C1 segment of cervical spinal cord (tissue), 14 donors: Measurements from ENCODE around the gene HDAC9.

Experiments
- DNase-seq, 14 donors: peaks; one replicate each; lab custom pipeline; 2025; lab: John Stamatoyannopoulos, UW

Gene HDAC9

GRCh38 chr7:18786196-18786727 is 290.7 kb downstream of the HDAC9 start:
- DNase-seq: no peak

GRCh38 chr7:18786796-18787195 is 291.2 kb downstream of the HDAC9 start:
- DNase-seq: no peak

GRCh38 chr7:18788026-18788425 is 292.5 kb downstream of the HDAC9 start:
- DNase-seq: no peak

- no peak for DNase-seq
Observed at GRCh38 chr7:18792871-18793595, 297.5 kb downstream of the HDAC9 start.

- DNase-seq: no peak
Observed at GRCh38 chr7:18796216-18796615, 300.7 kb downstream of the HDAC9 start.

GRCh38 chr7:18798088-18798906 is 302.7 kb downstream of the HDAC9 start:
- no peak for DNase-seq

- DNase-seq: no peak
Observed at GRCh38 chr7:18799899-18800298, 304.4 kb downstream of the HDAC9 start.

- no peak for DNase-seq
Observed at GRCh38 chr7:18803923-18804322, 308.4 kb downstream of the HDAC9 start.

GRCh38 chr7:18806177-18806576 is 310.6 kb downstream of the HDAC9 start:
- no peak for DNase-seq

- no peak for DNase-seq
Observed at GRCh38 chr7:18808026-18808425, 312.5 kb downstream of the HDAC9 start.

- DNase-seq: no peak
Observed at GRCh38 chr7:18815261-18815960, 319.9 kb downstream of the HDAC9 start.

GRCh38 chr7:18820981-18821380 is 325.4 kb downstream of the HDAC9 start:
- DNase-seq: no peak

GRCh38 chr7:18821554-18821953 is 326.0 kb downstream of the HDAC9 start:
- no peak for DNase-seq

- no peak for DNase-seq
Observed at GRCh38 chr7:18824157-18824556, 328.6 kb downstream of the HDAC9 start.

- no peak for DNase-seq
Observed at GRCh38 chr7:18828260-18828993, 332.9 kb downstream of the HDAC9 start.

- DNase-seq: no peak
Observed at GRCh38 chr7:18828994-18829857, 333.7 kb downstream of the HDAC9 start.

GRCh38 chr7:18829858-18830285 is 334.3 kb downstream of the HDAC9 start:
- no peak for DNase-seq

- no peak for DNase-seq
Observed at GRCh38 chr7:18831419-18831818, 335.9 kb downstream of the HDAC9 start.

GRCh38 chr7:18831943-18832342 is 336.4 kb downstream of the HDAC9 start:
- DNase-seq: no peak

GRCh38 chr7:18834577-18834976 is 339.0 kb downstream of the HDAC9 start:
- DNase-seq: no peak
